ENCODE data around the gene MSH2.
A peak's percentile ranks its signal among the peaks of the same experiment; 100 is the strongest.

Gene MSH2

GRCh38 chr2:47509821-47510385 lies 106.9 kb downstream of the MSH2 start:
- H2AFZ ChIP-seq (ENCODE audit: low read depth, low read length) = no peak overlapping the region
- TF ChIP-seq CTCF (IDR thresholded peaks at IDR 0.05; ENCODE audit: borderline replicate concordance, extremely low read depth, low read length, poor library complexity, severe bottlenecking) (no peak), EZH2 (IDR thresholded peaks at IDR 0.05; ENCODE audit: borderline replicate concordance, low read depth, low read length, severe bottlenecking) (no peak)
- DNase-seq = no peak
- no peak for ATAC-seq (ENCODE audit: insufficient read depth, low read depth)
- no peak overlapping the region for H3K4me3 ChIP-seq (ENCODE audit: low read depth in 1 of 2, low read length in 2 of 2)
- H3K4me1 ChIP-seq (ENCODE audit: insufficient read depth, low read length) = peaks cover 21% of the 10 kb centered on the region
- no peaks in the 10 kb centered on the region for H3K36me3 ChIP-seq (ENCODE audit: insufficient read depth, low read length)
- no peak overlapping the region for H3K9ac ChIP-seq (ENCODE audit: low read depth, low read length)
- no peak overlapping the region for H3K27ac ChIP-seq (ENCODE audit: low read length)
- no peaks in the 10 kb centered on the region for H3K27me3 ChIP-seq (ENCODE audit: insufficient read depth, low read length, poor library complexity)
- no peaks in the 10 kb centered on the region for H3K9me3 ChIP-seq (ENCODE audit: insufficient read depth, low read length, severe bottlenecking)
- H3K4me2 ChIP-seq (ENCODE audit: insufficient read depth, low read length) = no peak overlapping the region
- H3K79me2 ChIP-seq (ENCODE audit: insufficient read depth, low read length) = no peaks in the 10 kb centered on the region
- H4K20me1 ChIP-seq (ENCODE audit: insufficient read depth, low read length) = no peaks in the 10 kb centered on the region

GRCh38 chr2:47510745-47511144 lies 107.8 kb downstream of the MSH2 start:
- no peak overlapping the region for H3K9ac ChIP-seq (ENCODE audit: low read depth, low read length)
- peaks cover 21% of the 10 kb centered on the region for H3K4me1 ChIP-seq (ENCODE audit: insufficient read depth, low read length)
- no peaks in the 10 kb centered on the region for H3K36me3 ChIP-seq (ENCODE audit: insufficient read depth, low read length)
- no peak overlapping the region for H2AFZ ChIP-seq (ENCODE audit: low read depth, low read length)
- H3K79me2 ChIP-seq (ENCODE audit: insufficient read depth, low read length) = no peaks in the 10 kb centered on the region
- TF ChIP-seq CTCF (IDR thresholded peaks at IDR 0.05; ENCODE audit: borderline replicate concordance, extremely low read depth, low read length, poor library complexity, severe bottlenecking) (no peak), EZH2 (IDR thresholded peaks at IDR 0.05; ENCODE audit: borderline replicate concordance, low read depth, low read length, severe bottlenecking) (no peak)
- no peak overlapping the region for H3K4me2 ChIP-seq (ENCODE audit: insufficient read depth, low read length)
- H3K27ac ChIP-seq (ENCODE audit: low read length) = no peak overlapping the region
- ATAC-seq (ENCODE audit: insufficient read depth, low read depth) (no peak), DNase-seq (no peak)
- no peaks in the 10 kb centered on the region for H3K27me3 ChIP-seq (ENCODE audit: insufficient read depth, low read length, poor library complexity)
- H4K20me1 ChIP-seq (ENCODE audit: insufficient read depth, low read length) = no peaks in the 10 kb centered on the region
- H3K9me3 ChIP-seq (ENCODE audit: insufficient read depth, low read length, severe bottlenecking) = no peaks in the 10 kb centered on the region
- no peak overlapping the region for H3K4me3 ChIP-seq (ENCODE audit: low read depth in 1 of 2, low read length in 2 of 2)

- ATAC-seq (ENCODE audit: insufficient read depth, low read depth) = no peak
- Histone ChIP-seq H3K4me1 (ENCODE audit: insufficient read depth, low read length) (peaks cover 21% of the 10 kb centered on the region), H3K27ac (ENCODE audit: low read length) (no peak overlapping the region), H3K4me3 (ENCODE audit: low read depth in 1 of 2, low read length in 2 of 2) (no peak overlapping the region), H3K36me3 (ENCODE audit: insufficient read depth, low read length) (no peaks in the 10 kb centered on the region), H3K4me2 (ENCODE audit: insufficient read depth, low read length) (no peak overlapping the region), H3K27me3 (ENCODE audit: insufficient read depth, low read length, poor library complexity) (no peaks in the 10 kb centered on the region), H3K9ac (ENCODE audit: low read depth, low read length) (no peak overlapping the region), H2AFZ (ENCODE audit: low read depth, low read length) (peak overlapping the region; percentile 36; the same call in 1 of the 2 replicates), H4K20me1 (ENCODE audit: insufficient read depth, low read length) (no peaks in the 10 kb centered on the region), H3K79me2 (ENCODE audit: insufficient read depth, low read length) (no peaks in the 10 kb centered on the region), H3K9me3 (ENCODE audit: insufficient read depth, low read length, severe bottlenecking) (no peaks in the 10 kb centered on the region)
- no peak for TF ChIP-seq EZH2 (IDR thresholded peaks at IDR 0.05; ENCODE audit: borderline replicate concordance, low read depth, low read length, severe bottlenecking)
- no peak for TF ChIP-seq CTCF (IDR thresholded peaks at IDR 0.05; ENCODE audit: borderline replicate concordance, extremely low read depth, low read length, poor library complexity, severe bottlenecking)
- peak; percentile 17 for DNase-seq
Measured at GRCh38 chr2:47512581-47513083, 109.7 kb downstream of the MSH2 start.

Measured in DND-41 (cell line).